ENCODE results near the gene ST8SIA5.

DNA sequence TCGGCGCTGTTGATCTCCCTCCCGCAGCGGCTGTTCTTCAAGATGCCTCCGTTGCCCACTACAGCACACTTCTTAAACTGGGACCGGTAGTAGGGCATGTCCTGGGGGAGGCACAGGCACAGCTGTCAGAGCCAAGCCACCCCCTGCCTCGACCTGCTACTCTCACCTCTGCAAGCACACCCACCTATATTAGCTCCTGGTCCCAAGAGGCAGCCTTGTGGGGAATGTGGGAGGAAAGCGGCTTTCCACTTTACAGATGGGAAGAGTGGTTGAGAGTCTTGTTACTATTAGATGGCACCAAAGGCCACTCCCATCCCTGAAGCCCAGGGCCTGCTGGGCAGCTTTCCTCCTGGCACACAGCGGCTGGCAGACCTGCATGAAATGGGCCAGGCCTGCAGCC is 70.7 kb downstream of the ST8SIA5 start:
- TF ChIP-seq EP300 (IDR thresholded peaks at IDR 0.05; ENCODE audit: borderline replicate concordance) (no peak), MAX (IDR thresholded peaks at IDR 0.05) (no peak), TAF1 (IDR thresholded peaks at IDR 0.05; ENCODE audit: low read depth) (no peak), RAD21 (IDR thresholded peaks at IDR 0.05; ENCODE audit: low read depth) (no peak), TEAD4 (IDR thresholded peaks at IDR 0.05) (no peak), EGR1 (IDR thresholded peaks at IDR 0.05) (no peak), ZBTB7A (IDR thresholded peaks at IDR 0.05; ENCODE audit: low read depth) (no peak), TCF12 (IDR thresholded peaks at IDR 0.05; ENCODE audit: low read depth) (no peak), CREB1 (IDR thresholded peaks at IDR 0.05; ENCODE audit: low read depth) (no peak), REST (IDR thresholded peaks at IDR 0.05; ENCODE audit: low read depth) (no peak), FOXM1 (IDR thresholded peaks at IDR 0.05; ENCODE audit: borderline replicate concordance, low read depth) (no peak), CEBPB (IDR thresholded peaks at IDR 0.05) (no peak), YY1 (IDR thresholded peaks at IDR 0.05; ENCODE audit: low read depth) (no peak), USF1 (IDR thresholded peaks at IDR 0.05) (no peak)
